ENCODE measurements around the gene LHCGR.
"Not testable (repeated sequence)": the region's sequence is repeated elsewhere in the genome, so short reads cannot be mapped to it uniquely, and the experiment has no call there.

LHCGR gene

GRCh38 chr2:48709096-48710034 is 46.2 kb downstream of the LHCGR start:
- no peaks in the 10 kb centered on the region for H3K4me1 ChIP-seq (ENCODE audit: control insufficient read depth, insufficient read depth, low read length)
- H3K27ac ChIP-seq (ENCODE audit: low read depth, low read length), result no peak overlapping the region
- no peaks in the 10 kb centered on the region for H3K36me3 ChIP-seq (ENCODE audit: control insufficient read depth, insufficient read depth, low read length)
- peaks cover 9% of the 10 kb centered on the region; the same call in 1 of the 2 replicates for H3K9me3 ChIP-seq (ENCODE audit: control insufficient read depth, insufficient read depth, low read length)
- no peak overlapping the region for H3K9ac ChIP-seq (ENCODE audit: low read depth, low read length)
- H3K27me3 ChIP-seq (ENCODE audit: control insufficient read depth, insufficient read depth, low read length), result no peaks in the 10 kb centered on the region; the same call in 1 of the 2 replicates
- H3K4me3 ChIP-seq (ENCODE audit: low read depth, low read length), result no peak overlapping the region

- Histone ChIP-seq H3K27ac (ENCODE audit: low read depth, low read length) (no peak overlapping the region), H3K4me3 (ENCODE audit: low read depth, low read length) (no peak overlapping the region), H3K4me1 (ENCODE audit: control insufficient read depth, insufficient read depth, low read length) (no peaks in the 10 kb centered on the region), H3K27me3 (ENCODE audit: control insufficient read depth, insufficient read depth, low read length) (no peaks in the 10 kb centered on the region; the same call in 1 of the 2 replicates), H3K9ac (ENCODE audit: low read depth, low read length) (no peak overlapping the region), H3K36me3 (ENCODE audit: control insufficient read depth, insufficient read depth, low read length) (no peaks in the 10 kb centered on the region), H3K9me3 (ENCODE audit: control insufficient read depth, insufficient read depth, low read length) (peaks cover 9% of the 10 kb centered on the region; the same call in 1 of the 2 replicates)
These were observed 48.1 kb downstream of the LHCGR start for GRCh38 chr2:48707466-48707865.

GRCh38 chr2:48703621-48704020 is 51.9 kb downstream of the LHCGR start:
- H3K27me3 ChIP-seq (ENCODE audit: control insufficient read depth, insufficient read depth, low read length); H3K27ac ChIP-seq (ENCODE audit: low read depth, low read length); H3K4me3 ChIP-seq (ENCODE audit: low read depth, low read length); H3K4me1 ChIP-seq (ENCODE audit: control insufficient read depth, insufficient read depth, low read length); H3K9me3 ChIP-seq (ENCODE audit: control insufficient read depth, insufficient read depth, low read length); H3K36me3 ChIP-seq (ENCODE audit: control insufficient read depth, insufficient read depth, low read length); H3K9ac ChIP-seq (ENCODE audit: low read depth, low read length): not testable (repeated sequence)

GRCh38 chr2:48699348-48699930 is 56.1 kb downstream of the LHCGR start:
- Histone ChIP-seq H3K27me3 (ENCODE audit: control insufficient read depth, insufficient read depth, low read length) (no peaks in the 10 kb centered on the region), H3K9ac (ENCODE audit: low read depth, low read length) (no peak overlapping the region), H3K36me3 (ENCODE audit: control insufficient read depth, insufficient read depth, low read length) (no peaks in the 10 kb centered on the region), H3K9me3 (ENCODE audit: control insufficient read depth, insufficient read depth, low read length) (no peaks in the 10 kb centered on the region), H3K4me1 (ENCODE audit: control insufficient read depth, insufficient read depth, low read length) (peaks cover 26% of the 10 kb centered on the region), H3K4me3 (ENCODE audit: low read depth, low read length) (no peak overlapping the region), H3K27ac (ENCODE audit: low read depth, low read length) (no peak overlapping the region)

- H3K27me3 ChIP-seq (ENCODE audit: control insufficient read depth, insufficient read depth, low read length), result no peaks in the 10 kb centered on the region
- H3K36me3 ChIP-seq (ENCODE audit: control insufficient read depth, insufficient read depth, low read length), result no peaks in the 10 kb centered on the region
- peaks cover 51% of the 10 kb centered on the region for H3K4me1 ChIP-seq (ENCODE audit: control insufficient read depth, insufficient read depth, low read length)
- no peak overlapping the region for H3K4me3 ChIP-seq (ENCODE audit: low read depth, low read length)
- H3K27ac ChIP-seq (ENCODE audit: low read depth, low read length), result no peak overlapping the region
- H3K9me3 ChIP-seq (ENCODE audit: control insufficient read depth, insufficient read depth, low read length), result no peaks in the 10 kb centered on the region
- H3K9ac ChIP-seq (ENCODE audit: low read depth, low read length), result no peak overlapping the region
These were observed 58.6 kb downstream of the LHCGR start for GRCh38 chr2:48696881-48697280.

GRCh38 chr2:48695991-48696390 is 59.5 kb downstream of the LHCGR start:
- Histone ChIP-seq H3K4me1 (ENCODE audit: control insufficient read depth, insufficient read depth, low read length) (peaks cover 51% of the 10 kb centered on the region), H3K4me3 (ENCODE audit: low read depth, low read length) (no peak overlapping the region), H3K9ac (ENCODE audit: low read depth, low read length) (no peak overlapping the region), H3K36me3 (ENCODE audit: control insufficient read depth, insufficient read depth, low read length) (no peaks in the 10 kb centered on the region), H3K27ac (ENCODE audit: low read depth, low read length) (no peak overlapping the region), H3K9me3 (ENCODE audit: control insufficient read depth, insufficient read depth, low read length) (no peaks in the 10 kb centered on the region), H3K27me3 (ENCODE audit: control insufficient read depth, insufficient read depth, low read length) (no peaks in the 10 kb centered on the region)

- Histone ChIP-seq H3K27ac (ENCODE audit: low read depth, low read length) (peak overlapping the region; percentile 80), H3K9me3 (ENCODE audit: control insufficient read depth, insufficient read depth, low read length) (no peaks in the 10 kb centered on the region), H3K36me3 (ENCODE audit: control insufficient read depth, insufficient read depth, low read length) (no peaks in the 10 kb centered on the region), H3K27me3 (ENCODE audit: control insufficient read depth, insufficient read depth, low read length) (no peaks in the 10 kb centered on the region), H3K4me3 (ENCODE audit: low read depth, low read length) (peak overlapping the region; percentile 28; the same call in 1 of the 2 replicates), H3K4me1 (ENCODE audit: control insufficient read depth, insufficient read depth, low read length) (peaks cover 43% of the 10 kb centered on the region), H3K9ac (ENCODE audit: low read depth, low read length) (peak overlapping the region; percentile 48)
These were observed 61.4 kb downstream of the LHCGR start for GRCh38 chr2:48694149-48694548.

- no peaks in the 10 kb centered on the region for H3K36me3 ChIP-seq (ENCODE audit: control insufficient read depth, insufficient read depth, low read length)
- H3K4me3 ChIP-seq (ENCODE audit: low read depth, low read length), result 0 out of 2 replicates have a peak overlapping the region, but pooled peaks have one; percentile 28
- H3K9me3 ChIP-seq (ENCODE audit: control insufficient read depth, insufficient read depth, low read length), result no peaks in the 10 kb centered on the region
- H3K27me3 ChIP-seq (ENCODE audit: control insufficient read depth, insufficient read depth, low read length), result no peaks in the 10 kb centered on the region
- peak overlapping the region; percentile 48 for H3K9ac ChIP-seq (ENCODE audit: low read depth, low read length)
- H3K27ac ChIP-seq (ENCODE audit: low read depth, low read length), result peak overlapping the region; percentile 80
- H3K4me1 ChIP-seq (ENCODE audit: control insufficient read depth, insufficient read depth, low read length), result peaks cover 43% of the 10 kb centered on the region
These were observed 61.9 kb downstream of the LHCGR start for GRCh38 chr2:48693645-48694044.

- H3K9me3 ChIP-seq (ENCODE audit: control insufficient read depth, insufficient read depth, low read length), result no peaks in the 10 kb centered on the region
- no peak overlapping the region for H3K9ac ChIP-seq (ENCODE audit: low read depth, low read length)
- no peaks in the 10 kb centered on the region for H3K36me3 ChIP-seq (ENCODE audit: control insufficient read depth, insufficient read depth, low read length)
- H3K27ac ChIP-seq (ENCODE audit: low read depth, low read length), result peak overlapping the region; percentile 80
- no peaks in the 10 kb centered on the region for H3K27me3 ChIP-seq (ENCODE audit: control insufficient read depth, insufficient read depth, low read length)
- peaks cover 43% of the 10 kb centered on the region for H3K4me1 ChIP-seq (ENCODE audit: control insufficient read depth, insufficient read depth, low read length)
- no peak overlapping the region for H3K4me3 ChIP-seq (ENCODE audit: low read depth, low read length)
These were observed 62.5 kb downstream of the LHCGR start for GRCh38 chr2:48693066-48693465.

- H3K4me3 ChIP-seq (ENCODE audit: low read depth, low read length), result no peak overlapping the region
- H3K27me3 ChIP-seq (ENCODE audit: control insufficient read depth, insufficient read depth, low read length), result no peaks in the 10 kb centered on the region
- H3K9ac ChIP-seq (ENCODE audit: low read depth, low read length), result no peak overlapping the region
- H3K4me1 ChIP-seq (ENCODE audit: control insufficient read depth, insufficient read depth, low read length), result peaks cover 43% of the 10 kb centered on the region
- H3K27ac ChIP-seq (ENCODE audit: low read depth, low read length), result peak overlapping the region; percentile 80
- no peaks in the 10 kb centered on the region for H3K9me3 ChIP-seq (ENCODE audit: control insufficient read depth, insufficient read depth, low read length)
- H3K36me3 ChIP-seq (ENCODE audit: control insufficient read depth, insufficient read depth, low read length), result no peaks in the 10 kb centered on the region
These were observed 63.4 kb downstream of the LHCGR start for GRCh38 chr2:48691935-48692691.

Data from HUES48 (cell line).